Fibroblast of skin of left quadriceps (primary cell): Measurements from ENCODE around the gene TRPM8.
A peak's percentile ranks its signal among the peaks of the same experiment; 100 is the strongest.

Experiments used
- DNase-seq, 2 experiments: peaks; one replicate each; pipeline ENCODE4 v3.0.0-alpha.2; 2013; ENCODE audit warnings: low read depth in 2 of 2

The TRPM8 gene

GRCh38 chr2:233974530-233975071 is 57.4 kb downstream of the TRPM8 start:
- peak; percentile 69 to 74 for DNase-seq

- no peak for DNase-seq
Observed at GRCh38 chr2:233976087-233976486, 58.9 kb downstream of the TRPM8 start.

- peak; percentile 45 to 48 for DNase-seq
Observed at GRCh38 chr2:233976690-233977294, 59.6 kb downstream of the TRPM8 start.

GRCh38 chr2:233977296-233977837 is 60.2 kb downstream of the TRPM8 start:
- no peak for DNase-seq

- DNase-seq = no peak
Observed at GRCh38 chr2:233979748-233980147, 62.6 kb downstream of the TRPM8 start.

GRCh38 chr2:233980955-233981561 is 63.9 kb downstream of the TRPM8 start:
- DNase-seq = no peak

GRCh38 chr2:233981574-233982420 is 64.6 kb downstream of the TRPM8 start:
- DNase-seq = no peak

GRCh38 chr2:233982421-233983121 is 65.4 kb downstream of the TRPM8 start:
- DNase-seq = peak; percentile 93

- DNase-seq = no peak
Observed at GRCh38 chr2:233983445-233983844, 66.3 kb downstream of the TRPM8 start.

GRCh38 chr2:233988581-233988980 is 71.4 kb downstream of the TRPM8 start:
- DNase-seq = no peak

GRCh38 chr2:233989221-233989858 is 72.2 kb downstream of the TRPM8 start:
- DNase-seq = no peak

- DNase-seq = no peak
Observed at GRCh38 chr2:233990261-233990798, 73.2 kb downstream of the TRPM8 start.

GRCh38 chr2:233991196-233991595 is 74.0 kb downstream of the TRPM8 start:
- DNase-seq = no peak

GRCh38 chr2:233992513-233993217 is 75.5 kb downstream of the TRPM8 start:
- DNase-seq = no peak

- DNase-seq = no peak
Observed at GRCh38 chr2:233993461-233993860, 76.3 kb downstream of the TRPM8 start.

- DNase-seq = no peak
Observed at GRCh38 chr2:233994151-233994550, 77.0 kb downstream of the TRPM8 start.

GRCh38 chr2:233996000-233996399 is 78.8 kb downstream of the TRPM8 start:
- DNase-seq = no peak

GRCh38 chr2:233996461-233996860 is 79.3 kb downstream of the TRPM8 start:
- DNase-seq = peak; percentile 65 to 70

- no peak for DNase-seq
Observed at GRCh38 chr2:233997707-233998106, 80.5 kb downstream of the TRPM8 start.

- DNase-seq = no peak
Observed at GRCh38 chr2:233999182-233999581, 82.0 kb downstream of the TRPM8 start.
